Stimulated activated CD8-positive, alpha-beta memory T cell treated with anti-CD3 and anti-CD28 coated beads, Interleukin-4, amount 100 ng/mL, for 1 hour (primary cell): Measurements from ENCODE around the gene CNPY1.

Experiments
- DNase-seq, 2 donors: peaks; one replicate each; pipeline ENCODE4 v3.0.0-alpha.2; 2020; ENCODE audit warnings: low read depth in 2 of 2, low spot score in 1 of 2

CNPY1 gene

DNA sequence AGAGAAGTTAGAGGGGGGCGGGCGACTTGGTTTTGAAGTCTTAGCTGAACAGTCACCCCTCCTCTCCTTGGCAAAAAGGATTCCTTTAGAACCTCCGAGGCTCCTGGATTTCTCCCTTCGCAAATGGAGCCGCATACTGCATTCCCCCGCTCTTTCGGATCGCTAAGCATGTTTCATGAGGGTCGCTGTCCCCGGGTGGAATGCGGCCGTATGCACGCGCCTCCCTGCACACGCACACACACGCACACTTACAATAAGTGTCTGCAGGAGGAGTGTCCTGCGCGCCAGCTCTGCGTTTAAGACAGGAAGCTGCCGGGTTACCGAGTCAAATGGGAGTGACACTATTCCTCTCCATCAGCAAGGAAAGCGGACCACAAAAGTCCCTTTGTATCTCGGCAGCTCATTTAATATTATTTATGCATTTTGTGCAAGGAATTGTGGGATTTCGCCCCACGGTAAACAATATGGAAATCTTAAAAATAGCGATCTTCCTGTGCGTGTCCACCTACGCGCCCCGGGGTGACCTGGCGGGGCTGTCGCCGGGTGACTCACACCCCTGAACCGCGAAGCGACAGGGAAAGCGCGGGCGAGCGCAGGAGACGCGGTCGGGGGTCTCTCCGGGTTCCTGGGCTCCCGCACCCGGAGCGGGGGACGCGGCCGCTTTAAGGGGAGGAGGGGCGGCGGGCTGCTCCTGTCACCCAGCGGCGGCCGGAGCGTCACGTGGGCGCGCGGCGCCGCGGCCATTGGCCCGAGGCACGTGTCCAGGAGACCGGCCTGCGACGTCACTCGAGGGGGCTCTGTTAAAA is 89.4 kb downstream of the CNPY1 start:
- DNase-seq, result no peak

DNA sequence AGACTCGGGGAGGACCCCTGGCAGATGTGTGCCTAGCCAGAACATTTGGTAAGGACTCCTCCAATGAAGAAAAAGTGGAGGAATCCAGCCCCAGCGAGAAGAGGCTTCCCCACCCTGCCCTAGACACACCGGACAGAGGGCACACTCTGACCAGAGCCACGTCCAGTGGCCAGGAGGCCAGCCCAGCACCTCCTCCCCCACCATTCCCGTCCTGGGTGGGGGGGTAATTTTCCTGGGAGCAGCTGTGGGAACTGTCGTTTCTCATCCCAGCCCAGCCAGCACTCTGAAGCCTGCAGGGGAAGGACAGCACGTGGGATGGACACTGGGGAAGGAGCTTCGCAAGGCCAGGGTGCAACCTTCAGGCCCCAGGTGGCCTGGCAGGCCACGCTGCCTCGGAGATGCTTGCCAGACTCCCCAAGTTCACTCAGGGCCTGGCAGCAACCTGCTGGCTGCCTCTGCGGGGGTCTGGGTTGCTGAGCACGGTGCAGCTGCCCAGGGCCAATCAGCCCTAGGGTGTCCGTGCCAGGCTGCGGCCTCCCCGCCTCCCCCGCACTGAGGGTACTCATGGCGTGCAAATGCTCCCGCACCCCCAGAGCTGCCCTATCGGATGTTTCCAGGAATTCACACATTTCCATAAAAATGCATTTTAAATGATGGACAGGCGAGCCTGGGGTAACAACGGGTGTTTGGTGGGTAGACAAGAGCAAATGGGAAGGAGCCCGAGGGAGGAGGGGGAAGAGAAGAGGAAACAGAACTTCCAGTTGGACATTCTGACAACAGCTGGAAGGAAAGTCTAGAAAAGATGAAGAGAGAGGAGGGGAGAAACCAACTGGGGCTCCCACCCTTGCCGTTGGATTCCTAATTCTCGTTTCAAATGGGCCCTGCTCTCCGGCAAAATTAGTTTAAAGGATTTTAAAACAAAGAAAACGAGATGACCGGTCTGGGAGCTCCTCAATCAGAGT is 90.3 kb downstream of the CNPY1 start:
- no peak for DNase-seq

DNA sequence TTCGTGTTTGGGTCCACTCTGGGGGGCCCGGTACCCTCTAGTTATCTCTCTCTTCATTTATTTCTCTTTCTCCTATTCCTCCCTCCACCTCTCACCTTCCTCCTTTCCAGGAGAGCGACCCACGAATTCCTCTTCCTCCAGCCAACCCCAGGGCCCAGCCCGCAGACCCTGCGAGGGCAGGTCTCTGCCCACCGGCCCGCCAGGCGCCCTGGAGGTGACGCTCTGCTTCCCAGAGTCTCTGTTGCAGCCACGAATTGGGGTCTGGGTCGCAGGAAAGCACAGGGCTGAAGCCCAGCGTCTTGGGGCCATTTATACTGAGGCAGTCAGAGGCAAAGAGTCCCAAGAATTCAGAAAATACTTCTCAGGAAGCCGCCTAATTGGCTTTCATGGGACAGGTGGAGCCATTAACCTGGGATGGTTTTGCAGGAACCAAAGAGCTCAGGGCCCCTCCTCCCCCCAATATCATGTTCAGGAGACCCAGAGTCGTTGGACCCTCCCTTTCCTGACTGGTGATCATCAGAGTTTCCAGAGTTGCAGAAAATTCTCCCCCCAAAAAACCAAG is 91.1 kb downstream of the CNPY1 start:
- DNase-seq, result no peak

DNA sequence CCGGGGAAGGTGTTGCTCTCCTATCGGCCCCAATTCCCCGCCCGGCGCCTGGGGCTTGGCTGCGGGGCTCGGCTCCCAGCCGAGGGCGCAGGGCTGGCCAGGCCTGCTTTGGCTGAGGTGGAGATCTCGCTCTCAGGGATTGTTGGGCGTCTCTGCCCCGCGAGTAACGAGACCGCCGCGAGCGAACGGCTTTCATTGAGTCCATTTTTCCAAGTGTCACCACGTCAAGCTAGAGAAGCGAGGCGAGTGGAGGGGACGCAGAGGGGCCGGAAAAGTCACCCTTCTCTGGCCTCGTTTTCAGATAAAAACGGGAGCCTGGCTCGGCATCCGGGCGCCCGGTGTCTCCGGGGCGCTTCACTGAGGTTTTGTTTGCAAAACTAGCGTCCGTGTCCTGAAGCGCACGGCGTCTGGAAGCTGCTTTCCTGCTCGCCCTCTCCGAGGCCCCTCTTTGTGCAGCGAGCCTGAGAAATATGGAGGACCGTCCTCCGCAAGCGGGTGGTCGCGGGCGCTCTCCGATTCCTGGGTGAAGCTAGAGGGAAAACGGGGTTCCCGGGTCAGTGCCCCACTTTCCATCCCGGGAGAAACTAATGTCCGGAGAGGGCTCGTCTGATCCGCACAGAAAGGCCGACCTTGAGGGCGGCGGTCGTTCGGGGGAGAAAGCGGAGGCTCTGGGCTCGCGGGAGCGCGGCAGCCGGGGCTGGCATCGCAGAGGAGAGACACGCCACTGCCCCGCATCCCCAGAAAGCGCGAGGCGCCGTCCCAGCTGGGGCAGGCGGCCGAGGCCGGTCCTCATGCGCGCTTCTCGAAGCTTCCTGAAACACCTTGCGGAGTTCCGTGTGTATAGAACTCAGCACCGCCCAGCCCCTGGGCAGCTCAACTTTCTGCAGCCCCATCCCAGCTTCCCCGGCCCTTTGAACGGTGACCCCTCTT is 91.9 kb downstream of the CNPY1 start:
- DNase-seq, result no peak

DNA sequence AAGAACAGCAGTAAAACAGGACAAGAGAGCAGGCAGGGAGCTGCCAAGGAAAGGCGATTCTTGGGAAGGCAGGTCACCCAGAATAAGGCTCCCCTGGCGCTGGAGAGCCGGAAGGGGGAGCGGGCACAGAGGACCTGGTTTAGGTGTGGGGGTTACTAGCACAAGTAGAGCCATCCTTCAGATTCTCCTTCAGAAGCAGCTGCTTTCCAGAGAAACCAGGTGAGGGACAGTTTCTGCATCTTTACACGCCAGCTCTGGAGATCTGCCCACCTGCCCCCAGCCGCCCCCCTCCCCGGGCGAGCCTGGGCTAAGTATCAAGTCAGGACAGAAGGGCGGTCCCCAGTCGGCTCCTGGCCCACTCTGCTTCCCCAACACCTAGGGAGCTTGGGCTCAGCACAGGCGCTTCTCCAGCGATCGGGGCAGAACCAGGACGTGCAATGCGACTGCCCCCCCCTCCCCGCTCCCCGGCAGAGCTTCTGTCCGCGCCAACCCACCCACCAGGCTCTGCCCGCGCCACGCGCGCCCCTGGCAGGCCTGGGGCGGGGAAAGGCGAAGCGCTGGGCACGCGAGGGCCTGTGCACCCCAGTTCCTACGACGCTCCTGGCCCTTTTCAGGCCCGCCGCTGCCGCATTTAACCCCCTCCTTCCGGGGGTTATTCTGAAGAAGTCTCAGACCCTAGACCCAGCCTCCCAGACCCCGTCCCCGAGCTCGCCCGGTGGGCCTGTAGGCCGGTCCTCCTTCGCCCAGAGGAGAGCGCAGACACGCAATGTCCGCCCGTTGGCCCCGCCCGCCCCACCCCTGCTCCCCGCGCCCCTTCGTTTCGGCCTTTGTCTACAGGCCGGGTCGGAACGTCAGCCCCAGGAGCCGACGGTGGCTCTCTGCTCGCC is 92.8 kb downstream of the CNPY1 start:
- no peak for DNase-seq

DNA sequence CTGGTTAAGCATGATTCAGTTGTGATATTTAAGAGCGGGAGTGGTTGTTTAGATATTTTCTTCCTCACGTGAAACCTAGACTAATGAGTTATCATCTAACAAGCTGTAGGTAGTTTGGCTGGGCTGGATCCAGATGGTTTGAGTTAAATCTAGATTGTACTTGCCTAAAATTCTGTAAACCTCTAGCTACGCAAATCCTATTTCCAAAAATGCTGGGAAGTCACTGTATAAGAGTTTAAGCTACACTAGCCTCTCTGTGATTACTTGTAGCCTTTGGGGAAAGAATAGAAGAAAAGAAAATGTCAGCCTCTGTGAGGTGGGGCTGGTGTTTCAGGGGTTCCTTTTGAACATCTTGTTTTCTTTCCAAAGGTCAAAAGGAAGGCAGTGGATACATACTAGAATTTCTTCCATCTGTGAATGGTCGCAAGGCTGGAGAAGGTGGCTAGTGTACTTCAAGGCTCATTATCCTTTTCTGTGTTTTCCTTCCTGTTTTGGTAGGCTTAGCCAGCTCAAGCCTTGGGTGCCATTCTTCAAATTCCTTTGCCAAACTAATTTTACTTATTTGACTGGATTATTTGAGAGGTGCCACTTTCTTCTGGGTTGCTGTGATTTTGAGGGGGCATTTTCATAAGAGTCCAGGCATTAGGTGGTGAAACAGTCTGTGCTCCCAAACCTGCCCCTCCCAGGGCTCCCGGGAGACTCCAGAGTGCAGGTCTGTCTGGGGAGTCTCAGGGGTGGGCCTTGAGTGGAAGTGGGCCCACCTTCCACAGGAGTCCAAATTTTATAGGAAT is 93.7 kb downstream of the CNPY1 start:
- DNase-seq, result no peak

DNA sequence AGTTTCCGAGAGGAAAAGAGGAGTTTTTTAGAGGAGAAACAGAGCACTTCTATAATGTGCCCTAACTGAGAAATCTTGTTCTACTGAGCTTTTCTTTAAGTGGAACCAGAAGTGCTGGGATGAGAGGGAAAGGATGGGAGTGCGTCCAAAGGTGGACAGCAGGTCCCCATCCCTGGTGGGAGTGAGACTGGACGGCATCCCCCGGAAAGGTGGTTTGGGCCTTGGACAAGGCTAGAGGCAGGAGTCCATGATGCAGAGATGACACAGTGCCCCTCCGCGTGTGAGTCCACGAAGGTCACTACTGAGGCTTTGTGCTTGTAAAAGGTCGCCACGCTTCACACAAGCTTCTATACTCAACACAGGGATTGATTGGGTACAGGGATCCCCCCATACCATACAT is 94.5 kb downstream of the CNPY1 start:
- no peak for DNase-seq
